GM12878 (cell line): ENCODE data around the gene UCKL1.

Experiments
- CTCF ChIP-seq, 3 experiments: IDR thresholded peaks in 2 of 3; conservative IDR thresholded peaks in 1 of 3; 2 replicates each; pipeline ENCODE4 v1.5.1; 2011; ENCODE audit warnings: low read depth in 3 of 3, low read length in 3 of 3, mild to moderate bottlenecking in 3 of 3, control low read depth in 2 of 3, moderate library complexity in 2 of 3, inconsistent platforms in 1 of 3, mixed read lengths in 1 of 3; ENCODE audit not compliant: control insufficient read depth in 2 of 3, insufficient read depth in 1 of 3; ENCODE audit errors: extremely low read depth in 1 of 3
- POLR2A ChIP-seq: IDR thresholded peaks from 2 replicates; pipeline ENCODE4 v1.6.1; 2011; ENCODE audit warnings: low read depth, mild to moderate bottlenecking, low read length
- RBBP5 ChIP-seq: fragments of 200-600 bp; sonication (generic); conservative IDR thresholded peaks from 2 replicates; pipeline ENCODE4 v1.6.1; 2016
- SIN3A ChIP-seq: IDR thresholded peaks from 2 replicates; pipeline ENCODE4 v1.6.1; 2012; ENCODE audit warnings: low read depth, low read length, improper control_type of control experiment
- TF ChIP-seq, protein P1 (sequence below): IDR thresholded peaks from 2 replicates; pipeline ENCODE4 v1.6.1; 2012; ENCODE audit warnings: low read depth, low read length, improper control_type of control experiment

DNA sequence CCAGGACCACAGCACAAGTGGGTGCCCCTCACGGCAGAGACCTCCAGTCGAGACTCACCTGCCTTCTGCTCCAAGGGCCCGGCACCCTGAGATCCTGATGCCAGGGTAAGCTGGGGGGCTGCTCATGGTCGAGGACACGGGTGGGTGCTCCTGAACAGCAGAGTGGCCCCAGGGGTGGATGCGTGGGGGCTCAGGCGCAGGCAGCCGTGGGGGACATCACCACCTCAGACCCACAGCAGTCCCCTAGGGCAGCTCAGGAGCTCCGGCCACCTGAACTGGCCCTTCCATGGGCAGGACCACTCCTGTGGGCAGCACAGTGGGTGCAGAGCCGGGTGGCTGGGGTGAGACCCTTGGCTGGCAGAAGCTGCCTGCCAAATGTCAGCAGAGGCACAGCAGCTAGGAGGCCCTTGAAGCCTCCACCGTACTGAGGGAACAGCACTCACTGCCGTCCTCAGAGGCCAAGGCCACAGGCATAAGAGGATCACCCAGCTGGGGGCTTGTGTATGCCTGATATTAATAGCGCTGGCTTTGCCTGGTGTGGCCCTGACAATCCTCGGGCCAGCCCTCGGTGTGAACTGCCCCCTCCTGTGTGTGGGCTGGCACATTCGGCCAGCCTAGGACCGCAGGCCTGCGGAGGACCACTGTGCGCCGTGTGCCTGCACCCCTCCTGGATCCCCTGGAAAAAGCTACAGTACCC is 5.4 kb downstream of the UCKL1 start:
- no peak for TF ChIP-seq CTCF (IDR thresholded peaks at IDR 0.05 in 2 of 3, conservative IDR thresholded peaks at IDR 0.05 in 1 of 3; ENCODE audit: control insufficient read depth in 2 of 3, extremely low read depth in 1 of 3, insufficient read depth in 1 of 3, low read depth in 3 of 3, low read length in 3 of 3)
- TF ChIP-seq POLR2A = no peak
- TF ChIP-seq SIN3A = no peak
- TF ChIP-seq, protein P1, sequence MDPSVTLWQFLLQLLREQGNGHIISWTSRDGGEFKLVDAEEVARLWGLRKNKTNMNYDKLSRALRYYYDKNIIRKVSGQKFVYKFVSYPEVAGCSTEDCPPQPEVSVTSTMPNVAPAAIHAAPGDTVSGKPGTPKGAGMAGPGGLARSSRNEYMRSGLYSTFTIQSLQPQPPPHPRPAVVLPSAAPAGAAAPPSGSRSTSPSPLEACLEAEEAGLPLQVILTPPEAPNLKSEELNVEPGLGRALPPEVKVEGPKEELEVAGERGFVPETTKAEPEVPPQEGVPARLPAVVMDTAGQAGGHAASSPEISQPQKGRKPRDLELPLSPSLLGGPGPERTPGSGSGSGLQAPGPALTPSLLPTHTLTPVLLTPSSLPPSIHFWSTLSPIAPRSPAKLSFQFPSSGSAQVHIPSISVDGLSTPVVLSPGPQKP = no peak
- no peak for TF ChIP-seq RBBP5
